Peyer's patch (tissue), 4 donors: Measurements from ENCODE around the gene ATP2B3. TPM values are rescaled to one million over a fixed set of nuclear protein-coding genes. Genes with fewer than 3 reads are reported as not detected.

ENCODE experiments used
- DNase-seq, 3 donors: peaks; one replicate each; pipeline ENCODE4 v3.0.0-alpha.2; 2017 to 2019
- H3K27ac ChIP-seq, 4 donors: fragments of 200-600 bp; sonication (generic); one replicate each; pipeline ENCODE4 v1.5.1; 2016 to 2019
- H3K27me3 ChIP-seq, 2 donors: fragments of 200-600 bp; sonication (generic); one replicate each; pipeline ENCODE4 v1.5.1; 2019
- H3K36me3 ChIP-seq, 3 donors: fragments of 200-600 bp; sonication (generic); one replicate each; pipeline ENCODE4 v1.5.1; 2016 to 2019
- H3K4me1 ChIP-seq, 4 donors: fragments of 200-600 bp; sonication (generic); one replicate each; pipeline ENCODE4 v1.5.1; 2016 to 2019
- H3K4me3 ChIP-seq, 4 donors: fragments of 200-600 bp; sonication (generic); 1 replicate in 3 of 4; 2 replicates in 1 of 4; pipeline ENCODE4 v1.5.1; 2016 to 2019; ENCODE audit warnings: mild to moderate bottlenecking in 1 of 4
- H3K9me3 ChIP-seq, 4 donors: fragments of 200-600 bp; sonication (generic); one replicate each; pipeline ENCODE4 v1.5.1; 2016 to 2019; ENCODE audit warnings: mild to moderate bottlenecking in 1 of 4
- POLR2A ChIP-seq, 2 donors: fragments of 450-650 bp; IDR thresholded peaks; one replicate each; pipeline ENCODE4 v1.5.1; 2017; ENCODE audit warnings: antibody characterized with exemption in 2 of 2, mild to moderate bottlenecking in 2 of 2, moderate library complexity in 2 of 2
- total RNA-seq, 4 donors: library from RNA; depleted of rRNA; stranded (reverse); fragments of >200 nt; gene quantifications; one replicate each; pipeline ENCODE4 v1.1.0, GENCODE V29; 2016
- TF ChIP-seq, protein P1 (sequence below), 6 experiments: fragments of 450-650 bp in 4 of 6; fragments of 200-600 bp in 2 of 6; sonication (generic) in 1 of 6; IDR thresholded peaks; one replicate each; pipeline ENCODE4 v1.5.1; 2017 to 2019; ENCODE audit warnings: antibody characterized with exemption in 6 of 6, mild to moderate bottlenecking in 3 of 6, moderate library complexity in 1 of 6

ATP2B3 gene
- total RNA-seq, 4 donors from 2014 or later, result not detected

DNA sequence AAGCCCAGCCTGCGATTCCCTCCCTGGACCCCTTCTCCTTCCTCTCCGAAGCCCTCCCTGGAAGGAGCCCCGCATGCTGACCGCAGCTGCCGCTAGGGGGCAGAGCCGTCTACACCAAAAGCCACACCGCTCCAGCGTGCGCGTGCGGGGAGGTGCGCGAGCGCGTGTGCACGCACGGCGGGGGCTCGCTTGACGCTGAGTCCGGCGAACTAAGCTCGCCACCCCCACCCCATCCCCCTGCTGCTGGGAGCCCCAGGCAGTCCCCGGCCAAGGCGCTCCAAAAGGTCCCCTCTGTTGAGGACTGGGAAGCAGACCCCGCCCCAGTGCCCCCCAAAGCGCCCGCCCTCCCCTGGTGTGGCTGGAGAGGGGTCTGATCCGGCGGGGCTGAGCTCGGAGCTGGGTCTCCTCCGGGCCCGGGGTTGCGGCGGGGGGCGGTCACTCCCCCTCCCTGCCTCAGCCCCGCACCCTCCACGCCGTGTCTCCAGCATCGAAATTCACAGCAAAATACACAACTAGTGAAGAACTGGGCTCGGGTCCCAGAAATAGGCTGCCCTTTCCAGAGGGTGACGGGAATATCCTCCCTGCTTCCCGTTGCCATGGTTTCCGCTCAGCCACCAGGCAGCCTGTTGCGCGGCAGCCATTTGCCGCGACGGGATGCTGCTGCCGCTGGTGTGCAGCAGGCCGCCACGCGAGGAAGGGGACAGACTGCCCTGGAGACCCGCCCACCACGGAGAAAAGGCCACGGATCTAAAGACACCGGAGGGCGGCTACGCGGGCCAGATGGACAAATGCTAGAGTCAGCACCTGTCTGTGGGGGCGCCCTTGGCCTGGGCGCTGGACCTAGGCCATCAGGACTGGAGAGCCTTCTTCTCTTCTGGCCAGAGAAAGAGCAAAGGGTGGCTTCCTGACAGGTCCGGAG is 92.7 kb downstream of the ATP2B3 start:
- Histone ChIP-seq H3K4me1 (peaks cover 0 to 9% (median 3%) of the 10 kb centered on the region in 4 donors), H3K9me3 (no peaks in the 10 kb centered on the region), H3K27me3 (no peaks in the 10 kb centered on the region), H3K4me3 (peak overlapping the region; percentile 21 to 52 (median 44)), H3K36me3 (no peaks in the 10 kb centered on the region), H3K27ac (peak overlapping the region in 1 of 4 donors; percentile 26)
- peak; percentile 74 to 84 (median 75) for DNase-seq
- TF ChIP-seq POLR2A (IDR thresholded peaks at IDR 0.05), result no peak
- TF ChIP-seq, protein P1, sequence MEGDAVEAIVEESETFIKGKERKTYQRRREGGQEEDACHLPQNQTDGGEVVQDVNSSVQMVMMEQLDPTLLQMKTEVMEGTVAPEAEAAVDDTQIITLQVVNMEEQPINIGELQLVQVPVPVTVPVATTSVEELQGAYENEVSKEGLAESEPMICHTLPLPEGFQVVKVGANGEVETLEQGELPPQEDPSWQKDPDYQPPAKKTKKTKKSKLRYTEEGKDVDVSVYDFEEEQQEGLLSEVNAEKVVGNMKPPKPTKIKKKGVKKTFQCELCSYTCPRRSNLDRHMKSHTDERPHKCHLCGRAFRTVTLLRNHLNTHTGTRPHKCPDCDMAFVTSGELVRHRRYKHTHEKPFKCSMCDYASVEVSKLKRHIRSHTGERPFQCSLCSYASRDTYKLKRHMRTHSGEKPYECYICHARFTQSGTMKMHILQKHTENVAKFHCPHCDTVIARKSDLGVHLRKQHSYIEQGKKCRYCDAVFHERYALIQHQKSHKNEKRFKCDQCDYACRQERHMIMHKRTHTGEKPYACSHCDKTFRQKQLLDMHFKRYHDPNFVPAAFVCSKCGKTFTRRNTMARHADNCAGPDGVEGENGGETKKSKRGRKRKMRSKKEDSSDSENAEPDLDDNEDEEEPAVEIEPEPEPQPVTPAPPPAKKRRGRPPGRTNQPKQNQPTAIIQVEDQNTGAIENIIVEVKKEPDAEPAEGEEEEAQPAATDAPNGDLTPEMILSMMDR (IDR thresholded peaks at IDR 0.05), result peak; percentile 39 to 69 (median 59)

DNA sequence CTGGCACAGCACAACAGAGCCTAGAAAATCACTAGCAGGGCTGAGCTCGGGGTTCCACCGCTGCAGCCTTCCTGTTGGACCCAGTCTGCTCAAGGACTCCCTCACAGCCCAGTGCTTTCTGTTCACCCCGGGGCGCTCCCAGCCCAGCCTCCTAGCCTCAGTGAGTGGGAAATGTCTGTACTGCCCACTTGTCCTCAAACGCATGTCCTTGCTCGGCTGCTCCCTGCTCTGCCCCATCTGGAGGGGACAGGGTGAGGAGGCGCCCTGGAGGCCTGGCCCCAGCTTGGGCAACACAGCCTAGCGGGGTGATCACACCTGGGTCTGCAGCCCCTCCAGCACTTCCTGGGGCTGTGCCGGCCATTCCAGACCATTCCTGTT is 93.4 kb downstream of the ATP2B3 start:
- peak in 1 of 3 donors; percentile 13 for DNase-seq
- Histone ChIP-seq H3K4me3 (no peak overlapping the region), H3K4me1 (peaks cover 0 to 9% (median 3%) of the 10 kb centered on the region in 4 donors), H3K27me3 (no peaks in the 10 kb centered on the region), H3K36me3 (no peaks in the 10 kb centered on the region), H3K27ac (no peak overlapping the region), H3K9me3 (no peaks in the 10 kb centered on the region)
- no peak for TF ChIP-seq POLR2A (IDR thresholded peaks at IDR 0.05)
- TF ChIP-seq, protein P1 (IDR thresholded peaks at IDR 0.05), result no peak

DNA sequence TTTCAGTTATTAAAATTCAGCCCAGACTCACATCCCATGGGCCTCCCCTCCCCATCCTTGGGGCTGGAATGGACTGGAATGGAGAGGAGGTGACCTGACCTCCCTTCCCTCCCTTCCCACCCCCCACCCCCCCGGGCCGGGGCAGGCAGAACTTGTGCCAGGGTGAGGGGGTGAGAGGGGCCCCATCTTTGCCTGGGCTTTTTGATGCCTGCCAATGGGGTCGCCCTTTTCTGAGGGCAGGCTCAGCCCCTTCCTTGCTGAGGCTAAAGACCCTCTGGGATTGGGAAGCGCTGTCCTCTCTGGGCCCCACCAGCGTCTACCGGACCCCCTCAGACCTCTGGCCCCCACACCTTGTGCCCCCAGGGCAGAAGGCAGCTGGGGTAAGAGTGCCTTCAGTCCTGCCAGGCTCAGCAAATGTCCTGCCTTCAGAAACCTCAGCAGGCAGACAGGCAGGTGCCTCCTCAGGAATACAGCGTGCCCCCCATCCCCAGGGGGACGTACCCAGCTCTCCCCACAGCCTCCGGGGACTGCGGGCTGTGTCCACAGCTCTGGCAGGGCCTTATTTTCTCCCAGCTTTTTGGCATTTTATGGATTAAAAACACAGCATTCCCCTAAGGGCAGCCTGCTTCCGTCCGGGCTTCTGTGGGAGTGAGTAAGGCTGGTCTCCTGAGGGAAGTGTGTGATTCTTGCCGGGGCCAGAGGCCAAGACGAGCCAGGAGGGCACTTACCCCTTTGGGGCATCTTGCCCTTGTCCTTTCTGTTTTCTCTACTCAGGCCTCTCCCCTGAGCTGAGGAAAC is 94.1 kb downstream of the ATP2B3 start:
- peaks cover 0 to 9% (median 3%) of the 10 kb centered on the region in 4 donors for H3K4me1 ChIP-seq
- H3K9me3 ChIP-seq, result no peaks in the 10 kb centered on the region
- no peak overlapping the region for H3K4me3 ChIP-seq
- TF ChIP-seq POLR2A (IDR thresholded peaks at IDR 0.05), result no peak
- TF ChIP-seq, protein P1 (IDR thresholded peaks at IDR 0.05), result no peak
- peak in 1 of 3 donors; percentile 7 for DNase-seq
- no peak overlapping the region for H3K27ac ChIP-seq
- H3K36me3 ChIP-seq, result no peaks in the 10 kb centered on the region
- H3K27me3 ChIP-seq, result no peaks in the 10 kb centered on the region

DNA sequence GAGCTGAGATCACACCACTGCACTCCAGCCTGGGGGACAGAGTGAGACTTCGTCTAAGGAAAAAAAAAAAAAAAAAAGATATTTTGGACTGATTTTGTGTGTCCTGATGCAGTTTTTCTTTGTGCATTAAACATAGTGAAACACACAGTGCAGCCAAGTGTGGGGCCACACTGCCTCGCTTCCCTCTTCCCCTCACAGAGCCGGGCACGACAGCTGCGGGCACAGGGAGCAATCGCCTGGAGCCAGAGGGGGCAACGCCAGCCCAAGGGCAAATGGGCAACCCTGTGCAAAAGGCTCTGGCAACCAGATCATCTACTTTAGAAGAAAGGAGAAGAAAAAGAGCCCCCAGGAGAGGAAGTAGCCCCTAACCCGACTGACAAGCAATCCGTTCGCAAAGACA is 95.0 kb downstream of the ATP2B3 start:
- peak in 1 of 3 donors; percentile 13 for DNase-seq
- Histone ChIP-seq H3K4me3 (no peak overlapping the region), H3K27me3 (no peaks in the 10 kb centered on the region), H3K4me1 (peaks cover 0 to 9% (median 3%) of the 10 kb centered on the region in 4 donors), H3K36me3 (no peaks in the 10 kb centered on the region), H3K27ac (no peak overlapping the region), H3K9me3 (no peaks in the 10 kb centered on the region)
- TF ChIP-seq, protein P1 (IDR thresholded peaks at IDR 0.05), result no peak

DNA sequence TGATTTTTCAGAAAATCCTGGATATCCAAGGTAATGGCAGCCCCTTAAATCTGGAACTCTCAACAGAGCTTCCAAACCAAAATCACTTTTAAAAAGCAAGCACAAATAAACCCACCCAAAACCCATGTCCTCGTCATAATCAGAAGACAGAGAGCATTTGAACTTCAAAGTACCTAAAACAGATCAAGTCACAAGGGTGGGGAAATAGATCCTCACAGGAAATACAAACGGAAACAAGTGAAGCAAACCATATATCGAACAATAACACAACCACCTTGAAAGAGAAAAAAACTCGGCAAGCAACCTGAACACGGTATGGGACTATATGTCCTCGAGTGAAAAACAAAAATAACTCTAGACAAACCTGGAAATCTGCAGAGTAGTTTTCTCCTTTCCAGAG is 97.4 kb downstream of the ATP2B3 start:
- Histone ChIP-seq H3K27ac (no peak overlapping the region), H3K9me3 (no peaks in the 10 kb centered on the region), H3K27me3 (no peaks in the 10 kb centered on the region), H3K36me3 (no peaks in the 10 kb centered on the region), H3K4me3 (no peak overlapping the region), H3K4me1 (peaks cover 0 to 7% (median 3%) of the 10 kb centered on the region in 4 donors)
- no peak for DNase-seq
- TF ChIP-seq POLR2A (IDR thresholded peaks at IDR 0.05), result no peak
- TF ChIP-seq, protein P1 (IDR thresholded peaks at IDR 0.05), result no peak
